GM10248 (cell line): Measurements from ENCODE around the gene OGFOD2.

Source experiments
- CTCF ChIA-PET: fragments of 300-600 bp; sonication (Branson Sonifier 250); formaldehyde crosslinking; extraction: SDS; loops from one replicate; lab custom pipeline; 2021; ENCODE audit warnings: antibody characterized with exemption; lab: Yijun Ruan, JAX
- POLR2A ChIA-PET: fragments of 350-650 bp; sonication (Branson Sonifier 250); formaldehyde crosslinking; extraction: SDS; loops from one replicate; lab custom pipeline; 2020; ENCODE audit warnings: antibody characterized with exemption; lab: Yijun Ruan, JAX
- DNase-seq: peaks from one replicate; pipeline ENCODE4 v3.0.0; 2012; ENCODE audit errors: extremely low spot score
- CTCF ChIP-seq: IDR thresholded peaks from 2 replicates; pipeline ENCODE4 v1.5.1; 2012; ENCODE audit warnings: mild to moderate bottlenecking, low read depth; ENCODE audit errors: extremely low read depth, missing control alignments, control extremely low read depth

OGFOD2 gene

GRCh38 chr12:122981587-122982476, 6.8 kb downstream of the OGFOD2 start:
- no peak for TF ChIP-seq CTCF
- CTCF ChIA-PET: interaction anchor here (0.9 to 1.4 kb wide), 3 partner anchors 9 to 257 kb away, joined by 3 to 4 read pairs (median 3); no protein-coding TSS in a partner anchor

GRCh38 chr12:122982477-122982815, 7.4 kb downstream of the OGFOD2 start:
- POLR2A ChIA-PET: no interaction called here
- CTCF ChIA-PET: interaction anchor here (1.1 to 1.2 kb wide), 2 partner anchors 188 to 256 kb away, joined by 3 read pairs; no protein-coding TSS in a partner anchor
- no peak for TF ChIP-seq CTCF
- no peak for DNase-seq

More at GRCh38 chr12:122981587-122982476, 6.8 kb downstream of the OGFOD2 start:
- POLR2A ChIA-PET: interaction anchor here (1.2 kb wide), 1 partner anchor 9 kb away, joined by 3 read pairs; no protein-coding TSS in a partner anchor
- DNase-seq: no peak

- DNase-seq: no peak
- POLR2A ChIA-PET: no interaction called here
- TF ChIP-seq CTCF: no peak
- CTCF ChIA-PET: interaction anchor here (1.1 to 1.2 kb wide), 2 partner anchors 189 to 255 kb away, joined by 3 read pairs; no protein-coding TSS in a partner anchor
Measured at GRCh38 chr12:122982963-122983788, 8.1 kb downstream of the OGFOD2 start.

- TF ChIP-seq CTCF: no peak
- DNase-seq: no peak
- CTCF ChIA-PET: interaction anchor here (1.0 to 1.2 kb wide), 2 partner anchors 8 to 190 kb away, joined by 3 read pairs; no protein-coding TSS in a partner anchor
- POLR2A ChIA-PET: no interaction called here
Measured at GRCh38 chr12:122983789-122984515, 8.9 kb downstream of the OGFOD2 start.

- CTCF ChIA-PET: interaction anchor here (1.0 kb wide), 1 partner anchor 9 kb away, joined by 3 read pairs; no protein-coding TSS in a partner anchor
- TF ChIP-seq CTCF: no peak
- POLR2A ChIA-PET: no interaction called here
- no peak for DNase-seq
Measured at GRCh38 chr12:122984612-122985337, 9.7 kb downstream of the OGFOD2 start.
